ENCODE data around the gene DSCAM. TPM values are rescaled to one million over a fixed set of nuclear protein-coding genes. Genes with fewer than 3 reads are reported as not detected.

Gene DSCAM
- polyA plus RNA-seq, 3 donors, result not detected

- H3K4me1 Mint-ChIP-seq, result no peaks in the 10 kb centered on the region
- Histone ChIP-seq H3K9me3 (replicated peaks in 1 of 2; ENCODE audit: control insufficient read depth in 1 of 2, insufficient read depth in 1 of 2, low read length in 2 of 2) (no peaks in the 10 kb centered on the region), H3K4me1 (ENCODE audit: control insufficient read depth in 1 of 2, insufficient read depth in 2 of 2, low read length in 2 of 2) (no peaks in the 10 kb centered on the region), H3K27me3 (ENCODE audit: control insufficient read depth in 2 of 2, insufficient read depth in 2 of 2, low read length in 2 of 2) (peaks cover 20 to 64% of the 10 kb centered on the region in 2 donors), H3K27ac (ENCODE audit: low read depth in 1 of 2, low read length in 2 of 2) (no peak overlapping the region), H3K36me3 (replicated peaks in 1 of 2; ENCODE audit: control insufficient read depth in 1 of 2, insufficient read depth in 2 of 2, low read length in 2 of 2) (no peaks in the 10 kb centered on the region), H3K4me3 (replicated peaks in 1 of 3; ENCODE audit: low read depth in 2 of 3, low read length in 3 of 3) (no peak overlapping the region), H3K79me2 (ENCODE audit: insufficient read depth, low read length) (no peaks in the 10 kb centered on the region), H4K20me1 (ENCODE audit: insufficient read depth, low read length) (no peaks in the 10 kb centered on the region), H3K4me2 (replicated peaks; ENCODE audit: extremely low read depth, low read length, poor library complexity, severe bottlenecking) (no peak overlapping the region), H3K9ac (ENCODE audit: insufficient read depth, low read length, poor library complexity, severe bottlenecking) (no peak overlapping the region), H2AFZ (ENCODE audit: insufficient read depth, low read depth, low read length, poor library complexity, severe bottlenecking) (no peak overlapping the region)
- peaks cover 0 to 4% (median 3%) of the 10 kb centered on the region in 7 donors for H3K9me3 Mint-ChIP-seq
- peaks cover 42 to 61% (median 50%) of the 10 kb centered on the region in 3 donors for H3K27me3 Mint-ChIP-seq (ENCODE audit: low read depth in 3 of 3)
- TF ChIP-seq CTCF (IDR thresholded peaks at IDR 0.05), result no peak
- intact Hi-C loops (cut with micrococcal nuclease), result no loop called here
- DNase-seq, result no peak
- peak overlapping the region in 1 of 2 donors; percentile 62 for H3K4me3 Mint-ChIP-seq
- peaks cover 0 to 2% of the 10 kb centered on the region in 2 donors for H3K36me3 Mint-ChIP-seq
- no peak overlapping the region for H3K27ac Mint-ChIP-seq
- 80% methylated on average over 1 of the region's 5 CpGs for WGBS (ENCODE audit: insufficient coverage)
Observed at GRCh38 chr21:40846103-40846502, 855 bp downstream of the DSCAM start.

GRCh38 chr21:40845441-40845995 lies 1.4 kb downstream of the DSCAM start:
- no peaks in the 10 kb centered on the region for H3K4me1 Mint-ChIP-seq
- Histone ChIP-seq H3K4me1 (ENCODE audit: control insufficient read depth in 1 of 2, insufficient read depth in 2 of 2, low read length in 2 of 2) (no peaks in the 10 kb centered on the region), H3K36me3 (replicated peaks in 1 of 2; ENCODE audit: control insufficient read depth in 1 of 2, insufficient read depth in 2 of 2, low read length in 2 of 2) (no peaks in the 10 kb centered on the region), H3K4me2 (replicated peaks; ENCODE audit: extremely low read depth, low read length, poor library complexity, severe bottlenecking) (no peak overlapping the region), H3K79me2 (ENCODE audit: insufficient read depth, low read length) (no peaks in the 10 kb centered on the region), H2AFZ (ENCODE audit: insufficient read depth, low read depth, low read length, poor library complexity, severe bottlenecking) (no peak overlapping the region), H3K4me3 (replicated peaks in 1 of 3; ENCODE audit: low read depth in 2 of 3, low read length in 3 of 3) (no peak overlapping the region), H3K27me3 (ENCODE audit: control insufficient read depth in 2 of 2, insufficient read depth in 2 of 2, low read length in 2 of 2) (peaks cover 23 to 70% of the 10 kb centered on the region in 2 donors), H3K9me3 (replicated peaks in 1 of 2; ENCODE audit: control insufficient read depth in 1 of 2, insufficient read depth in 1 of 2, low read length in 2 of 2) (no peaks in the 10 kb centered on the region), H3K9ac (ENCODE audit: insufficient read depth, low read length, poor library complexity, severe bottlenecking) (no peak overlapping the region), H3K27ac (ENCODE audit: low read depth in 1 of 2, low read length in 2 of 2) (no peak overlapping the region), H4K20me1 (ENCODE audit: insufficient read depth, low read length) (no peaks in the 10 kb centered on the region)
- intact Hi-C loops (cut with micrococcal nuclease), result no loop called here
- peaks cover 47 to 66% (median 54%) of the 10 kb centered on the region in 3 donors for H3K27me3 Mint-ChIP-seq (ENCODE audit: low read depth in 3 of 3)
- WGBS (ENCODE audit: insufficient coverage), result 9% methylated on average over 3 of the region's 5 CpGs
- H3K27ac Mint-ChIP-seq, result no peak overlapping the region
- H3K36me3 Mint-ChIP-seq, result peaks cover 0 to 2% of the 10 kb centered on the region in 2 donors
- peaks cover 0 to 4% (median 3%) of the 10 kb centered on the region in 7 donors for H3K9me3 Mint-ChIP-seq
- no peak for DNase-seq
- no peak for TF ChIP-seq CTCF (IDR thresholded peaks at IDR 0.05)
- peak overlapping the region in 1 of 2 donors; percentile 62 for H3K4me3 Mint-ChIP-seq
